ENCODE data around the gene AIFM1. TPM values are rescaled to one million over a fixed set of nuclear protein-coding genes. Genes with fewer than 3 reads are reported as not detected.

AIFM1 gene
- total RNA-seq, 1 donor, result 18.1 TPM

DNA sequence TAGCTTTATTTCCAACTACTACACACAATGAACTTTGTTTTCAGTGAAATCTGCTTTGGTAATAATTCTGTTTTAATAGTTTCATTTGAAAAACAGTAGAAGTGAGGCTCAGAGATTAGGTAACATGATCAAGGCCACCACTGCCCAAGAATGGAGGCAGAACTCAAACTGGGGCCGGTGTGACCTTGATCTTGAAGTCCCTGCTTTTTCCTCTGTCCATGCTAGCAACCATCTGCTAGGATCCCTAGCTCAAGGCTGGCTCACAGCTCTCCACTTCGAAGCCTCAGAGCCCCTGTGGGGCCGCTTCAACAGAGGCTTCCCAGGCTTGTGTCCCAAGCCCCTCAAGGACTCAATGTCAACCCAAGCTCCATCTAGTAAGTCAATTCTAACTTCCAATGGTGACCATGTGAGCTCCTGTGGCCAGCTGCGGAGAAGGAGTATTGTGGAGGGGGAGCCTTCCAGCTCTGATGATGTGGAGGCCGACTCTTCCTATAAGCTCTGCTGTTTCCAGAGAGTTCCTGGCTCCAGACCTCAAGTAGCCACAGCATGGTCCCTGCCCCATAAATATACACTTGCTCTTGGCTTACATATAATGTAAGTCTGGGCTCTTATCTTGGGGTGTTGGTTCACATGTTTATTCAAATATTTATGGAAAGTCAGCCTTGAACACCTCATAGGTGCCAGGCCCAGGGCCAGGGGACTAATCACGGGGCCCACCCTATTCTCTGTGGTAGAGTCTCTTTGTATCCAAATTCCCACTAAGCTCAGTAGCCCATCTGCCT, 70.2 kb downstream of the AIFM1 start:
- TF ChIP-seq, protein P1, sequence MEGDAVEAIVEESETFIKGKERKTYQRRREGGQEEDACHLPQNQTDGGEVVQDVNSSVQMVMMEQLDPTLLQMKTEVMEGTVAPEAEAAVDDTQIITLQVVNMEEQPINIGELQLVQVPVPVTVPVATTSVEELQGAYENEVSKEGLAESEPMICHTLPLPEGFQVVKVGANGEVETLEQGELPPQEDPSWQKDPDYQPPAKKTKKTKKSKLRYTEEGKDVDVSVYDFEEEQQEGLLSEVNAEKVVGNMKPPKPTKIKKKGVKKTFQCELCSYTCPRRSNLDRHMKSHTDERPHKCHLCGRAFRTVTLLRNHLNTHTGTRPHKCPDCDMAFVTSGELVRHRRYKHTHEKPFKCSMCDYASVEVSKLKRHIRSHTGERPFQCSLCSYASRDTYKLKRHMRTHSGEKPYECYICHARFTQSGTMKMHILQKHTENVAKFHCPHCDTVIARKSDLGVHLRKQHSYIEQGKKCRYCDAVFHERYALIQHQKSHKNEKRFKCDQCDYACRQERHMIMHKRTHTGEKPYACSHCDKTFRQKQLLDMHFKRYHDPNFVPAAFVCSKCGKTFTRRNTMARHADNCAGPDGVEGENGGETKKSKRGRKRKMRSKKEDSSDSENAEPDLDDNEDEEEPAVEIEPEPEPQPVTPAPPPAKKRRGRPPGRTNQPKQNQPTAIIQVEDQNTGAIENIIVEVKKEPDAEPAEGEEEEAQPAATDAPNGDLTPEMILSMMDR (IDR thresholded peaks at IDR 0.05; ENCODE audit: insufficient read depth, low read length), result no peak
- no peak for DNase-seq (ENCODE audit: low read depth)
- H3K4me3 ChIP-seq (ENCODE audit: low read depth, low read length), result no peak overlapping the region

DNA sequence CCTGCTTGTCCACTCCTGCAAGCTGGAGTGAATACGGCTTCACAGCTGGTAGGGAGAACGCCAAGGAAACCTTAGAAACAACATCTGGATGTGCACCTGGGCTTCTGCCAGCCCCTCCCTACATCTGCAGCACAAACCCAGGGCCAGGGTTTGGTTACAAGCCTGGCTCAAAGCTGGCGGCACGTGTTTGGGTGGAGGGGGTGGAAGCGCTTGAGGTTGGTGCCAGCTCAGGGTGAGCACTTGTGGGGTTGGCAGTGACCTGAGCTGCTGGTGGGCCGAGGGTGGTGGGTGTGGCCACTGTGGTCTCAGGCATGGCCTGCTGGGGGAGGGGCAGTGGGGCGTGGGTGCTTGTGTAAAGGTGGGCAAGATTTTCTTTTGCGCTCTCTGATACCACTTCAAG, 70.9 kb downstream of the AIFM1 start:
- H3K4me3 ChIP-seq (ENCODE audit: low read depth, low read length), result no peak overlapping the region
- DNase-seq (ENCODE audit: low read depth), result no peak

DNA sequence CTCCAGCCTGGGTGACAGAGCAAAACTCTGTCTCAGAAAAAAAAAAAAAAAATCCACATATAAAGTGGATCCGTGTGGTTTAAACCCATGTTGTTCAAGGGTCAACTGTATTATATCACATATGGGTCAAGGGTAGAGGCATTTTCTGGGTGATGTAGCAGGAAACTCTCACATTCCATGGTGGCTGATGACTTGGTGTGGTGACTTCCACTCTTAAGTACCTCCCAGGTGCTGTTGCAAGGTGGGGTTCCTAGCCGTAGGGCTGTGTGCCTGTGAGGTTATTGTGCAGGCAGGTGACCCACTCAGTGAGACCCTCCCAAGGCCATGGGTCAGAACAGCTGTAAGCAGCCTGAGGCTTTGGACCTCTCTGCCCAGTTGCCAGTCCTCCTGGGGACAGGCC, 72.4 kb downstream of the AIFM1 start:
- H3K4me3 ChIP-seq (ENCODE audit: low read depth, low read length), result no peak overlapping the region
- DNase-seq (ENCODE audit: low read depth), result no peak
- TF ChIP-seq, protein P1 (IDR thresholded peaks at IDR 0.05; ENCODE audit: insufficient read depth, low read length), result no peak

More for the DNA sequence above, 70.9 kb downstream of the AIFM1 start:
- TF ChIP-seq, protein P1 (IDR thresholded peaks at IDR 0.05; ENCODE audit: insufficient read depth, low read length), result no peak

DNA sequence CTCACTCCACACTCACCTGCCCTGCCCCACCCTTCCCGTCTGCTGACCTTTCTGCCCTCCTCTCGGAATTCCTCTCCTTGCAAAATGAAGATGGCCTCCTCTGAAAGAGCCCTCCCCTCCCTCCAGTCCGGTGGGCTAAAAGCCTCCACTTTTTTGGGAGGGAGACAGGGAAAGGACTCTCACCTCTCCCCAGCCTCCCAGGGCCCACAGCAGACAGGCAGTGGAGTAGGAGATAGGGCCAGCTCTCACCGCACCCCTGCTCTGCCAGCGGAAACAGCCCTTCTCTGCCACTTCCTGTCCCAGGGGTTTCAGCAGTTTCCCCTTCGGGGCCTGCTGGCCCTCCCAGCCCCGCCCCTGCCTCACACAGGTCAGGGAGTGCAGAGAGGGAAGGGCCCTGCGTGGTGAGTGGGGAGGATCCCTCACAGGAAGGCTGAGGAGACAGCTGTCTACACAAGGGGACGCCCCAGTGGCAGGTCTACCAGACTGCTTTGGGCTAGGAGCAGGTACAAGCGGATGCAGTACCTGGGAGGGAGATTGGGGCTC, 73.6 kb downstream of the AIFM1 start:
- no peak for DNase-seq (ENCODE audit: low read depth)
- TF ChIP-seq, protein P1 (IDR thresholded peaks at IDR 0.05; ENCODE audit: insufficient read depth, low read length), result no peak
- no peak overlapping the region for H3K4me3 ChIP-seq (ENCODE audit: low read depth, low read length)

DNA sequence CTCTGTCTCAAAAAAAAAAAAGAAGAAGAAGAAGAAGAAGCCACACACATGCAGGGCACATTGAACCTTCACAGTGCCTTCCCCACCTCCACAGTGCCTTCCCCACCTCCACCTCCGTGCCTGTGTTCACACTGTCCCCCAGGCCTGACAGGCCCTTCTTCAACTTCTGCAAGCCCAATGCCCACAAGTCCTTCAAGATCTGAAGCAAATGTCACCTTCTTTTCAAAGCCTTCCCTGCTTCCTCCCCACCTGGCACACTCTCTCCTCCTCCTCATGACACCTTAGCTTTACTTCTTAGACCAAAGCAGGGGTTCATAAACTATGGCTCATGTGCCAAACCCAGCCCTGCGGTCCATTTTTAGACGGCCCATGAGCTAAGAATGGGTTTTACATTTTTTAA, 75.3 kb downstream of the AIFM1 start:
- no peak overlapping the region for H3K4me3 ChIP-seq (ENCODE audit: low read depth, low read length)
- no peak for DNase-seq (ENCODE audit: low read depth)
- TF ChIP-seq, protein P1 (IDR thresholded peaks at IDR 0.05; ENCODE audit: insufficient read depth, low read length), result no peak

DNA sequence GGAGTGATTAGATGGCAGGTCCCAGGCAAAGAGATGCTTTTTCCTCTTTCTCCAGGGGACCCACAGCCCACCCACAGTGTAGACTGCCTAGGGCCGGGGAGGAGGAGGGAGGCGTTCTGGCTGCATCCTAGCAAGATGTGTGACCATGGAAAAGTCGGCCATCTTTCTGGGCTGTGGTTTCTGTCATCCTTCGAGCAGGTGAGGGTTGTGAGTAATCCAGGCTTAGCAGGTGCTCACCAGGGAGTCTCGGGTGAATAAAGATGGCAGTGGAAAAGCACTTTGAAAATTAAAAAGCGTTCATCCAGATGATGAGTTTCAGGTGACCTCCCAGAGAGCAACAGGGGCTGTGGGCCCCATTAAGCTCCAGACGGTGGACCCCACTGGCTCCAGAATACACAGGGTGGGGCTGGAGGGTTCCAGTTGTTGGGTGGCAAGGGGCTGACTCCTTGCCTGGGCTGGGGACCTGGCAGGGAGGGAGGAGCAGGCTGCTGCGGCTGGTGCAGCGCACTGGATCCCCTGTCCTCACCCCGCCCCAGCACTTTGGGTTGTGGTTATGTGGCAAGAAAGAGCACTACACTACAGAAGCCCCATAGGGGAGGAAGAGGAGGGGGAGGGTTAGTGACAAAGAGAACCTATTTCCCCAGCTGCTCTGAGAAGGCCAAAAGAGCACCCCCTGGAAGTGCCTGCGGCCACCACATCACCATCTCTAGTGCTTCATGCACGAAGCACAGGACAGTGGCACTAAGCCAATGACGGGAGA, 79.0 kb downstream of the AIFM1 start:
- no peak overlapping the region for H3K4me3 ChIP-seq (ENCODE audit: low read depth, low read length)
- DNase-seq (ENCODE audit: low read depth), result no peak
- TF ChIP-seq, protein P1 (IDR thresholded peaks at IDR 0.05; ENCODE audit: insufficient read depth, low read length), result no peak
